ENCODE measurements around the gene RCSD1.

DNA sequence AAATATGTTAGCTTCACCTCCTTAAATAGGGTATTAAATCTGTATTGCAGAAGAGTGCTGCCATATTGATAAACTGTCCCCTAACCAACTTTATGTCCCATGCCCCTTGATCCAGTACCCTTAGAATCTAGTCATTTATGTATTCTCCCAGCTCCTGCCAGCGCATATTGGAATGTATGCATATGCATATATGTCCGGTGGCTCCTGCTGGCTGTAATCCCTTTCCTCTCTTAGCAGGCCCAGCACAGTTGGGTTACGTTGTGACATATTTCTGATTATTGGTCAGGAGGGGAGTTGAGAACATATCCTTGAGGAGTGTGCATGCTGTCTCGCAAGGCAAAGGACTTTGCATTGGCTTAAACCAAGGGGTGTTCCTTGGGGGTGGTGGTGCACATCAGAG, 47.3 kb upstream of the RCSD1 start:
- TF ChIP-seq, protein P1, sequence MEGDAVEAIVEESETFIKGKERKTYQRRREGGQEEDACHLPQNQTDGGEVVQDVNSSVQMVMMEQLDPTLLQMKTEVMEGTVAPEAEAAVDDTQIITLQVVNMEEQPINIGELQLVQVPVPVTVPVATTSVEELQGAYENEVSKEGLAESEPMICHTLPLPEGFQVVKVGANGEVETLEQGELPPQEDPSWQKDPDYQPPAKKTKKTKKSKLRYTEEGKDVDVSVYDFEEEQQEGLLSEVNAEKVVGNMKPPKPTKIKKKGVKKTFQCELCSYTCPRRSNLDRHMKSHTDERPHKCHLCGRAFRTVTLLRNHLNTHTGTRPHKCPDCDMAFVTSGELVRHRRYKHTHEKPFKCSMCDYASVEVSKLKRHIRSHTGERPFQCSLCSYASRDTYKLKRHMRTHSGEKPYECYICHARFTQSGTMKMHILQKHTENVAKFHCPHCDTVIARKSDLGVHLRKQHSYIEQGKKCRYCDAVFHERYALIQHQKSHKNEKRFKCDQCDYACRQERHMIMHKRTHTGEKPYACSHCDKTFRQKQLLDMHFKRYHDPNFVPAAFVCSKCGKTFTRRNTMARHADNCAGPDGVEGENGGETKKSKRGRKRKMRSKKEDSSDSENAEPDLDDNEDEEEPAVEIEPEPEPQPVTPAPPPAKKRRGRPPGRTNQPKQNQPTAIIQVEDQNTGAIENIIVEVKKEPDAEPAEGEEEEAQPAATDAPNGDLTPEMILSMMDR (IDR thresholded peaks at IDR 0.05): no peak
- TF ChIP-seq POLR2AphosphoS5 (IDR thresholded peaks at IDR 0.05): no peak
- no peak for TF ChIP-seq EP300 (IDR thresholded peaks at IDR 0.05)
